AG04450 (cell line): ENCODE results near the gene NFIX. TPM values are rescaled to one million over a fixed set of nuclear protein-coding genes. Genes with fewer than 3 reads are reported as not detected.

Experiments used
- CTCF ChIA-PET: fragments of 300-600, 350-600 bp; formaldehyde crosslinking; extraction: SDS; loops from one replicate; lab custom pipeline; 2022; ENCODE audit warnings: antibody characterized with exemption, inconsistent platforms; lab: Charles Lee
- POLR2A ChIA-PET: fragments of 350-600 bp; formaldehyde crosslinking; extraction: SDS; loops from one replicate; lab custom pipeline; 2021; ENCODE audit warnings: antibody characterized with exemption, inconsistent platforms; lab: Yijun Ruan, JAX
- DNase-seq: peaks from one replicate; pipeline ENCODE4 v3.0.0-alpha.2; 2011; ENCODE audit warnings: low read depth, low spot score
- H3K27ac ChIP-seq: one replicate; pipeline ENCODE4 v1.5.1; 2012; ENCODE audit warnings: low read depth, low read length, control low read depth
- H3K27me3 ChIP-seq: one replicate; pipeline ENCODE4 v1.6.0; 2012; ENCODE audit warnings: low read length; ENCODE audit not compliant: control insufficient read depth, insufficient read depth
- H3K4me3 ChIP-seq: 2 replicates; pipeline ENCODE4 v1.5.1; 2011; ENCODE audit warnings: mild to moderate bottlenecking, low read depth, low read length, control low read depth
- H3K9me3 ChIP-seq: 2 replicates; pipeline ENCODE4 v1.5.1; 2012; ENCODE audit warnings: low read length; ENCODE audit not compliant: control insufficient read depth, insufficient read depth
- polyA plus RNA-seq: library from polyadenylated mRNA; depleted of rRNA; stranded (reverse); fragments of >200 nt; gene quantifications from 2 replicates; pipeline ENCODE4 v1.2.3, GENCODE V29; 2011
- TF ChIP-seq, protein P1 (sequence below): IDR thresholded peaks from 2 replicates; pipeline ENCODE4 v1.5.1; 2011; ENCODE audit warnings: low read depth, low read length, control low read depth, inconsistent platforms

The NFIX gene
- polyA plus RNA-seq, 1 experiment, result 15.1 TPM

GRCh38 chr19:13117772-13118423, 122.6 kb downstream of the NFIX start, which contains the start of gene NACC1:
Gene NACC1 (plus strand): TSS chr19:13118264. CDS start chr19:13135208, 16,944 bp downstream.
- Histone ChIP-seq H3K4me3 (peak within 1 kb of the TSS; percentile 98), H3K27ac (peak within 1 kb of the TSS; percentile 61), H3K27me3 (no peaks in the 10 kb centered on the region), H3K9me3 (peaks cover 4% of the 10 kb centered on the region; the same call in 1 of the 2 replicates)
- POLR2A ChIA-PET, result interaction anchor here (0.9 to 4.3 kb wide), 4 partner anchors 32 to 63 kb away, joined by 3 to 16 read pairs (median 8); partner anchors contain the start of genes IER2 and STX10
- no peak for DNase-seq
- TF ChIP-seq, protein P1, sequence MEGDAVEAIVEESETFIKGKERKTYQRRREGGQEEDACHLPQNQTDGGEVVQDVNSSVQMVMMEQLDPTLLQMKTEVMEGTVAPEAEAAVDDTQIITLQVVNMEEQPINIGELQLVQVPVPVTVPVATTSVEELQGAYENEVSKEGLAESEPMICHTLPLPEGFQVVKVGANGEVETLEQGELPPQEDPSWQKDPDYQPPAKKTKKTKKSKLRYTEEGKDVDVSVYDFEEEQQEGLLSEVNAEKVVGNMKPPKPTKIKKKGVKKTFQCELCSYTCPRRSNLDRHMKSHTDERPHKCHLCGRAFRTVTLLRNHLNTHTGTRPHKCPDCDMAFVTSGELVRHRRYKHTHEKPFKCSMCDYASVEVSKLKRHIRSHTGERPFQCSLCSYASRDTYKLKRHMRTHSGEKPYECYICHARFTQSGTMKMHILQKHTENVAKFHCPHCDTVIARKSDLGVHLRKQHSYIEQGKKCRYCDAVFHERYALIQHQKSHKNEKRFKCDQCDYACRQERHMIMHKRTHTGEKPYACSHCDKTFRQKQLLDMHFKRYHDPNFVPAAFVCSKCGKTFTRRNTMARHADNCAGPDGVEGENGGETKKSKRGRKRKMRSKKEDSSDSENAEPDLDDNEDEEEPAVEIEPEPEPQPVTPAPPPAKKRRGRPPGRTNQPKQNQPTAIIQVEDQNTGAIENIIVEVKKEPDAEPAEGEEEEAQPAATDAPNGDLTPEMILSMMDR, result no peak
- CTCF ChIA-PET, result interaction anchor here (0.6 to 1.4 kb wide), 4 partner anchors 17 to 152 kb away, joined by 3 to 12 read pairs (median 5); no protein-coding TSS in a partner anchor

- peak overlapping the region; percentile 61 for H3K27ac ChIP-seq
- TF ChIP-seq, protein P1, result no peak
- H3K9me3 ChIP-seq, result peaks cover 4% of the 10 kb centered on the region; the same call in 1 of the 2 replicates
- ChIA-PET POLR2A (interaction anchor here (0.6 to 4.3 kb wide), 5 partner anchors 13 to 64 kb away, joined by 3 to 16 read pairs (median 3); partner anchors contain the start of genes IER2 and STX10), CTCF (interaction anchor here (0.6 to 1.4 kb wide), 4 partner anchors 76 to 153 kb away, joined by 4 to 8 read pairs (median 5); no protein-coding TSS in a partner anchor)
- DNase-seq, result no peak
- H3K27me3 ChIP-seq, result no peaks in the 10 kb centered on the region
- H3K4me3 ChIP-seq, result peak overlapping the region; percentile 87
These were observed 123.3 kb downstream of the NFIX start for GRCh38 chr19:13118424-13119193.

GRCh38 chr19:13119627-13120026, 124.4 kb downstream of the NFIX start:
- ChIA-PET CTCF (interaction anchor here (0.6 to 1.4 kb wide), 5 partner anchors 26 to 154 kb away, joined by 3 to 8 read pairs (median 4); partner anchors contain the start of genes IER2 and STX10), POLR2A (interaction anchor here (0.8 to 4.3 kb wide), 3 partner anchors 31 to 44 kb away, joined by 3 to 16 read pairs (median 4); partner anchors contain the start of genes IER2 and STX10)
- H3K27me3 ChIP-seq, result no peaks in the 10 kb centered on the region
- H3K27ac ChIP-seq, result peak overlapping the region; percentile 65
- peaks cover 4% of the 10 kb centered on the region; the same call in 1 of the 2 replicates for H3K9me3 ChIP-seq
- H3K4me3 ChIP-seq, result peak overlapping the region; percentile 87
- DNase-seq, result no peak
- TF ChIP-seq, protein P1, result no peak

- DNase-seq, result no peak
- ChIA-PET POLR2A (interaction anchor here (0.8 to 4.3 kb wide), 3 partner anchors 30 to 44 kb away, joined by 3 to 16 read pairs (median 4); partner anchors contain the start of genes IER2 and STX10), CTCF (interaction anchor here (1.0 to 1.4 kb wide), 4 partner anchors 26 to 154 kb away, joined by 3 to 4 read pairs (median 4); partner anchors contain the start of genes IER2 and STX10)
- peak overlapping the region; percentile 65 for H3K27ac ChIP-seq
- peak overlapping the region; percentile 87 for H3K4me3 ChIP-seq
- H3K27me3 ChIP-seq, result no peaks in the 10 kb centered on the region
- TF ChIP-seq, protein P1, result no peak
- peaks cover 4% of the 10 kb centered on the region; the same call in 1 of the 2 replicates for H3K9me3 ChIP-seq
These were observed 124.8 kb downstream of the NFIX start for GRCh38 chr19:13120031-13120430.
